GM12864 (cell line): Measurements from ENCODE around the gene TCEA3.

Experiments used
- DNase-seq: peaks from one replicate; pipeline ENCODE4 v3.0.0-alpha.2; 2011; ENCODE audit warnings: low read depth
- H3K4me3 ChIP-seq: 2 replicates; pipeline ENCODE4 v1.5.1; 2011; ENCODE audit warnings: mild to moderate bottlenecking, low read depth, low read length, control low read depth
- CTCF ChIP-seq: IDR thresholded peaks from 2 replicates; pipeline ENCODE4 v1.5.1; 2011; ENCODE audit warnings: low read depth, mild to moderate bottlenecking, moderate library complexity, low read length, control low read depth, inconsistent platforms; ENCODE audit errors: missing control alignments

Gene TCEA3

GRCh38 chr1:23448846-23449245 is 24.3 kb upstream of the TCEA3 start:
- DNase-seq: no peak
- no peak overlapping the region for H3K4me3 ChIP-seq
- TF ChIP-seq CTCF: no peak

GRCh38 chr1:23446661-23447310 is 22.2 kb upstream of the TCEA3 start:
- no peak for TF ChIP-seq CTCF
- no peak for DNase-seq
- no peak overlapping the region for H3K4me3 ChIP-seq

- DNase-seq: no peak
- TF ChIP-seq CTCF: no peak
- H3K4me3 ChIP-seq: no peak overlapping the region
These were observed 20.2 kb upstream of the TCEA3 start for GRCh38 chr1:23444596-23445390.

- DNase-seq: no peak
- TF ChIP-seq CTCF: no peak
- H3K4me3 ChIP-seq: no peak overlapping the region
These were observed 19.6 kb upstream of the TCEA3 start for GRCh38 chr1:23444104-23444533.

- TF ChIP-seq CTCF: no peak
- no peak overlapping the region for H3K4me3 ChIP-seq
- no peak for DNase-seq
These were observed 18.2 kb upstream of the TCEA3 start for GRCh38 chr1:23442751-23443150.

GRCh38 chr1:23441446-23442148 is 17.0 kb upstream of the TCEA3 start:
- H3K4me3 ChIP-seq: no peak overlapping the region
- no peak for TF ChIP-seq CTCF
- no peak for DNase-seq
